ENCODE measurements around the gene NFYC. TPM values are rescaled to one million over a fixed set of nuclear protein-coding genes. Genes with fewer than 3 reads are reported as not detected.

NFYC gene
- total RNA-seq, 4 donors from 2014 or later: 45.3 to 58.6 (median 57.4) TPM

DNA sequence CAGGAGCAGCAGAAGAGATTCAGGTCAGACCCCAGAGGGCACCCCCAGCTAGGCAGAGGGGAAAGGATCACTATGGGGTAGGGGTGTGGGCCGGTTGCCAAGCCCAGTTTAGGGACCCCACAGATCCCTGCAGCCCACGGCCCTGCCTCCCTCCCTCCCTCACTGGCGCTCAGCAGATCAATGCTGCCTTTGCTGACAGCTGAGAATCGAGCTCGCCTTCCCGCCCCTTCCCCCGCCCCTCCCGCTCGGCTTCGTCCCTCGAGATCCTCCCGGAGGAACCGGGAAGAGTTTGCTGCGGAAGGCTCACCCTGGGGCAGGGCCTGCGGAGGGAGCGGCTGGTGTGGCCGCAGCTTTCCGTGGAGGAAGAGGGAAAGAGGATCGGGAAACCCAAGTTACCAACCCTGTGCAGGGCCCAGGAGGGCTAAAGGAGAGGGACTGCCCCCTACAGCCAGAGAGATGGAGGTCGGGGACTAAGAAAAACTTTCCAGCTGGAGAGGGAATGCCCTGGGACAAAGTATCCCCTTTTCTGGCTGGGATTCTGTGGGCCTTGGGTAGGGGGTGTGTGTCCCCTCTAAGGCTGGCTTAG lies 91.0 kb downstream of the NFYC start:
- ATAC-seq: no peak
- TF ChIP-seq CTCF (IDR thresholded peaks at IDR 0.05 in 4 of 5, conservative IDR thresholded peaks at IDR 0.05 in 1 of 5) (no peak), POLR2A (IDR thresholded peaks at IDR 0.05) (no peak)

DNA sequence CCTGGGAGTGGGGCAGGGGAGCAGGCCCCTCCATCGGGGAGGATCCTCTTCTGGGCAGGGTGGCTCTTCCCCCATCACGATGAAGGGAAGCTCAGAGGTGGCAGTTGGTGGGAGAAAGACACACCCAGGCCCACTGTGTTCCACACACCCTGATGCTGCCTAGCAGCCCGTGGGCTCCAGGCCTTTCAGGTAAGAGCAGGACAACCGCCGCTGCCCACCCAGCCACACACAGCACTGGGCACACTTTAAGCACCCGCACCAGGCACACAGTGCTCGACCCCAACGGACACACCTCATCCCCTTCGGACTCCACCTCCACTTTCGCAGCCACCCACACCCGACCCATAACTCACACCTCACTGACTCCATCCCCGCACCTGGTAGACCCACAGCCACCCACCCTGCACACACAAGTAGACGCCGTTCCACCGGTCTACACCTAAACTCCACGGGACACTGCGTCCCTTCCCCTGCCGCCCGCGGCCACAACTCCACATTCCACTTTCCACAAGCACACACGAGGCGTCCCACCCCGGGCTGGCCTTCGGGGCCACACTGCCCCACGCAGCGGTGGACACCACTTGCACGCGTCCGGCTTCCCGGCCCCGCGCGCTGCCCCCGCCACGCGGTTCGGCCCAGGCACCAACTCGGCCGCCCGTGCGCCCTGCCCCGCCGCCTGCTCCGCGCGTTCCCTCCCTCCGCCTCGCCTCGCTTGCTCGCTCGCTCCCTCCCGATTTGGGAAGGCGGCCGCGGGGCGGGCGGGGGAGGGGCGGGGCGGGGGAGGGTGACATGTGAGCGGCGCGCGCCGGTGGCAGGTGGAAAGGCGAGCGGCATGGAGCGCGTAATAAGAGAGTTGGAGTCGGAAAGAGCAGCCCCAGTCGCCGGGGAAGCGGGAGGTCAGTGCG lies 91.7 kb downstream of the NFYC start, which contains the start of gene KCNQ4:
Gene KCNQ4 (plus strand): TSS at position 787 of the 905 bp plus-strand sequence. CDS start 307 bp downstream, outside the sequence.
- H3K36me3 ChIP-seq: no peaks in the 10 kb centered on the region
- TF ChIP-seq POLR2A (IDR thresholded peaks at IDR 0.05) (peak; percentile 38 to 45), CTCF (IDR thresholded peaks at IDR 0.05 in 4 of 5, conservative IDR thresholded peaks at IDR 0.05 in 1 of 5) (no peak)
- H3K4me3 ChIP-seq: peak within 1 kb of the TSS; percentile 50 to 61 (median 59)
- in situ Hi-C loops (cut with MboI; ENCODE audit: low sequenced_read_pairs in 4 of 4) (no loop called here), intact Hi-C loops (cut with DNase I; ENCODE audit: low total_unique reads) (loop anchor here (5.0 kb wide), 2 partner anchors 79 to 91 kb away; partner anchors contain the start of genes CITED4 and NFYC)
- no peaks in the 10 kb centered on the region for H3K27me3 ChIP-seq
- ATAC-seq (peak; percentile 77), DNase-seq (peak; percentile 67 to 79)
- peak within 1 kb of the TSS; percentile 79 to 93 (median 85) for H3K27ac ChIP-seq
- no peaks in the 10 kb centered on the region for H3K9me3 ChIP-seq
- H3K4me1 ChIP-seq: peaks cover 0 to 24% of the 10 kb centered on the region in 2 donors

More for the DNA sequence above, 91.0 kb downstream of the NFYC start:
- H3K4me1 ChIP-seq: peaks cover 0 to 24% of the 10 kb centered on the region in 2 donors
- no peaks in the 10 kb centered on the region for H3K9me3 ChIP-seq
- intact Hi-C loops (cut with DNase I; ENCODE audit: low total_unique reads): loop anchor here (5.0 kb wide), 2 partner anchors 80 to 90 kb away; partner anchors contain the start of genes CITED4 and NFYC
- no peak for DNase-seq
- no peaks in the 10 kb centered on the region for H3K27me3 ChIP-seq
- peak overlapping the region in 2 of 4 donors; percentile 20 to 22 for H3K4me3 ChIP-seq
- H3K27ac ChIP-seq: peak overlapping the region; percentile 18 to 72 (median 46)
- in situ Hi-C loops (cut with MboI; ENCODE audit: low sequenced_read_pairs in 4 of 4): no loop called here
- H3K36me3 ChIP-seq: no peaks in the 10 kb centered on the region

DNA sequence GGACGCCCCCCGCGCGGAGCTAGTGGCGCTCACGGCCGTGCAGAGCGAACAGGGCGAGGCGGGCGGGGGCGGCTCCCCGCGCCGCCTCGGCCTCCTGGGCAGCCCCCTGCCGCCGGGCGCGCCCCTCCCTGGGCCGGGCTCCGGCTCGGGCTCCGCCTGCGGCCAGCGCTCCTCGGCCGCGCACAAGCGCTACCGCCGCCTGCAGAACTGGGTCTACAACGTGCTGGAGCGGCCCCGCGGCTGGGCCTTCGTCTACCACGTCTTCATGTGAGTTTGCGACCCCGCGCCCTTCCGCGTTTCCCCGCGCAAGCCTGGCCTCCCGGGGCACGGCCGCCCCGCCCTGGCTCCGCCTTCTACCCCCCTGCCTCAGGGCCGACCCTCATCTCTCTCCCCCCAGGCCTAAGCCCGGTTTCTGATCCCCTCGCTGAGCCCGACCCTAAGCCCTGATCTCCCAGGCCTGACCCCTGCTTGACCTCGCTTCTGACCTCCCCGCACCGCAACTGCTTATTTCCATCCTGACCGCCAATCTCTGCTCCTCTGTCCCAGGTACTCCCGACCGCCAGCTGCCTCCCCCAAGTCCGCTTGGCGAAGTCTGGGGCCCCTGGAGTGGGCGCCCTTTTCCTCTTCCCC lies 92.8 kb downstream of the NFYC start:
- Histone ChIP-seq H3K27me3 (no peaks in the 10 kb centered on the region), H3K4me3 (peak overlapping the region; percentile 50 to 58 (median 53)), H3K36me3 (no peaks in the 10 kb centered on the region), H3K27ac (peak overlapping the region; percentile 79 to 93 (median 85)), H3K9me3 (no peaks in the 10 kb centered on the region), H3K4me1 (peaks cover 0 to 24% of the 10 kb centered on the region in 2 donors)
- intact Hi-C loops (cut with DNase I; ENCODE audit: low total_unique reads): loop anchor here (5.0 kb wide), 2 partner anchors 78 to 92 kb away; partner anchors contain the start of genes CITED4 and NFYC
- TF ChIP-seq POLR2A (IDR thresholded peaks at IDR 0.05) (no peak), CTCF (IDR thresholded peaks at IDR 0.05 in 4 of 5, conservative IDR thresholded peaks at IDR 0.05 in 1 of 5) (no peak)
- ATAC-seq (peak; percentile 40 to 43), DNase-seq (no peak)
- in situ Hi-C loops (cut with MboI; ENCODE audit: low sequenced_read_pairs in 4 of 4): no loop called here

GRCh38 chr1:40784771-40785151 lies 93.3 kb downstream of the NFYC start:
- TF ChIP-seq CTCF (IDR thresholded peaks at IDR 0.05 in 4 of 5, conservative IDR thresholded peaks at IDR 0.05 in 1 of 5) (no peak), POLR2A (IDR thresholded peaks at IDR 0.05) (peak in 1 of 2 donors; percentile 14)
- DNase-seq: peak in 1 of 2 donors; percentile 46
- peak overlapping the region; percentile 50 to 58 (median 53) for H3K4me3 ChIP-seq
- peaks cover 0 to 24% of the 10 kb centered on the region in 2 donors for H3K4me1 ChIP-seq
- no peaks in the 10 kb centered on the region for H3K36me3 ChIP-seq
- H3K27ac ChIP-seq: peak overlapping the region; percentile 79 to 93 (median 85)
- no peaks in the 10 kb centered on the region for H3K9me3 ChIP-seq
- intact Hi-C loops (cut with DNase I; ENCODE audit: low total_unique reads): loop anchor here (5.0 kb wide), 2 partner anchors 78 to 92 kb away; partner anchors contain the start of genes CITED4 and NFYC
- peak; percentile 35 to 55 for ATAC-seq
- in situ Hi-C loops (cut with MboI; ENCODE audit: low sequenced_read_pairs in 4 of 4): no loop called here
- no peaks in the 10 kb centered on the region for H3K27me3 ChIP-seq
